HepG2 (cell line): ENCODE measurements around the gene GUSB. TPM values are rescaled to one million over a fixed set of nuclear protein-coding genes. Genes with fewer than 3 reads are reported as not detected.

ENCODE experiments used
- ETV5 ChIP-seq: IDR thresholded peaks from 2 replicates; pipeline ENCODE4 v1.6.1; 2018; ENCODE audit warnings: missing biosample characterization, missing genetic modification reagents, inconsistent platforms, borderline replicate concordance
- FIP1L1 ChIP-seq: fragments of 200-400 bp; formaldehyde crosslinking; IDR thresholded peaks from 2 replicates; pipeline ENCODE4 v1.6.1; 2018; ENCODE audit warnings: low read depth, mild to moderate bottlenecking, low read length, moderate library complexity, borderline replicate concordance; ENCODE audit not compliant: insufficient read depth
- FOXP4 ChIP-seq: sonication (generic); formaldehyde crosslinking; IDR thresholded peaks from 2 replicates; pipeline ENCODE4 v1.4.0; 2020; ENCODE audit warnings: missing genetic modification reagents
- HCFC1 ChIP-seq: fragments of 150-350 bp; IDR thresholded peaks from 2 replicates; pipeline ENCODE4 v1.6.1; 2014; ENCODE audit warnings: low read depth, low read length
- HIC2 ChIP-seq: sonication (generic); formaldehyde crosslinking; IDR thresholded peaks from 2 replicates; pipeline ENCODE4 v1.9.0; 2022; ENCODE audit warnings: low read depth, missing genetic modification reagents
- IRF2 ChIP-seq: IDR thresholded peaks from 2 replicates; pipeline ENCODE4 v1.6.1; 2018; ENCODE audit warnings: missing genetic modification reagents, missing compliant biosample characterization
- MTA3 ChIP-seq: sonication (generic); formaldehyde crosslinking; IDR thresholded peaks from 2 replicates; pipeline ENCODE4 v1.4.0; 2020; ENCODE audit warnings: missing genetic modification reagents
- NFAT5 ChIP-seq: sonication (generic); formaldehyde crosslinking; IDR thresholded peaks from 2 replicates; pipeline ENCODE4 v1.4.0; 2020; ENCODE audit warnings: missing genetic modification reagents
- POLR2AphosphoS2 ChIP-seq: IDR thresholded peaks from 2 replicates; pipeline ENCODE4 v1.6.1; 2011; ENCODE audit warnings: low read depth, low read length, improper control_type of control experiment
- SMYD3 ChIP-seq: sonication (generic); formaldehyde crosslinking; IDR thresholded peaks from 2 replicates; pipeline ENCODE4 v1.8.1; 2023; ENCODE audit warnings: mild to moderate bottlenecking, missing genetic modification reagents
- SNAI1 ChIP-seq: sonication (generic); formaldehyde crosslinking; IDR thresholded peaks from 2 replicates; pipeline ENCODE4 v1.5.0; 2020; ENCODE audit warnings: mild to moderate bottlenecking, missing genetic modification reagents, borderline replicate concordance
- STAT6 ChIP-seq: sonication (generic); formaldehyde crosslinking; IDR thresholded peaks from 2 replicates; pipeline ENCODE4 v1.4.0; 2020; ENCODE audit warnings: missing genetic modification reagents, mild to moderate bottlenecking, borderline replicate concordance
- TCF7 ChIP-seq: sonication (generic); IDR thresholded peaks from 2 replicates; pipeline ENCODE4 v1.6.1; 2016; ENCODE audit warnings: antibody characterized with exemption, low read depth
- TGIF2 ChIP-seq: IDR thresholded peaks from 2 replicates; pipeline ENCODE4 v1.6.1; 2016; ENCODE audit warnings: control low read depth, missing compliant biosample characterization
- ZNF30 ChIP-seq: sonication (generic); formaldehyde crosslinking; IDR thresholded peaks from 2 replicates; pipeline ENCODE4 v1.5.0; 2020; ENCODE audit warnings: mild to moderate bottlenecking, missing genetic modification reagents
- ZNF564 ChIP-seq: sonication (generic); formaldehyde crosslinking; IDR thresholded peaks from 2 replicates; pipeline ENCODE4 v1.8.1; 2023; ENCODE audit warnings: mild to moderate bottlenecking, missing genetic modification reagents
- ZNF781 ChIP-seq: sonication (generic); formaldehyde crosslinking; IDR thresholded peaks from 2 replicates; pipeline ENCODE4 v1.5.1; 2020; ENCODE audit warnings: borderline replicate concordance, mild to moderate bottlenecking, missing genetic modification reagents; ENCODE audit errors: not compliant biosample characterization
- polyA plus RNA-seq, 8 experiments: library from polyadenylated mRNA; depleted of rRNA in 3 of 8; stranded (reverse) in 7 of 8; unstranded in 1 of 8; fragments of >200 nt; fragmentation: Illumina TruSeq in 4 of 8; extraction: Trizol in 4 of 8; gene quantifications; 2 replicates each; pipeline versions ENCODE4 v1.2.1 to v1.2.3, GENCODE V29; 2011 to 2016; ENCODE audit warnings: low read depth in 4 of 8, missing spikeins in 1 of 8, mixed read lengths in 1 of 8; ENCODE audit not compliant: insufficient read depth in 1 of 8
- total RNA-seq, 5 experiments: library from RNA; depleted of rRNA; stranded (reverse); fragments of >200 nt; fragmentation: Illumina TruSeq; extraction: Trizol; gene quantifications; 2 replicates each; pipeline ENCODE4 v1.2.3, GENCODE V29; 2016; ENCODE audit warnings: low read depth in 1 of 5

Gene GUSB
- total and polyA plus RNA-seq, 2 of the 13 experiments (the other 11 are each of a cell fraction or from before 2014, with no cell fraction given): 18.8 to 60.0 TPM

GRCh38 chr7:65981965-65982792 lies at the start of gene GUSB (continued):
- TF ChIP-seq NFAT5 (CRISPR knock-in tag) (peak; percentile 90), ZNF30 (peak; percentile 94; the same call in 1 of the 2 replicates), MTA3 (no peak), FIP1L1 (no peak), STAT6 (CRISPR knock-in tag) (peak; percentile 50; the same call in 1 of the 2 replicates), HIC2 (peak; percentile 64), HCFC1 (peak; percentile 87), TGIF2 (peak; percentile 93), SMYD3 (CRISPR knock-in tag) (peak; percentile 95; the same call in 1 of the 2 replicates), ZNF564 (CRISPR knock-in tag) (peak; percentile 92), ETV5 (CRISPR knock-in tag) (peak; percentile 73), IRF2 (CRISPR knock-in tag) (peak; percentile 94), ZNF781 (CRISPR knock-in tag) (peak; percentile 81), POLR2AphosphoS2 (no peak), TCF7 (no peak), SNAI1 (0 out of 2 replicates have a peak, but pooled peaks have one; percentile 45), FOXP4 (CRISPR knock-in tag) (peak; percentile 72; the same call in 1 of the 2 replicates)
